Osteoblast (primary cell): ENCODE results near the gene PLEKHH3. TPM values are rescaled to one million over a fixed set of nuclear protein-coding genes. Genes with fewer than 3 reads are reported as not detected.

Experiments used
- DNase-seq: peaks from one replicate; pipeline ENCODE4 v3.0.0; 2011; ENCODE audit warnings: low spot score, mixed read lengths; ENCODE audit not compliant: insufficient read length; ENCODE audit errors: missing footprints
- H2AFZ ChIP-seq: 2 replicates; pipeline ENCODE4 v1.6.0; 2011; ENCODE audit warnings: mild to moderate bottlenecking, low read length
- H3K27ac ChIP-seq: 2 replicates; pipeline ENCODE4 v1.5.1; 2011; ENCODE audit warnings: mild to moderate bottlenecking, low read depth, low read length, moderate library complexity
- H3K27me3 ChIP-seq: 2 replicates; pipeline ENCODE4 v1.6.0; 2012; ENCODE audit warnings: mild to moderate bottlenecking, control low read depth, inconsistent platforms, low read length, moderate library complexity; ENCODE audit not compliant: insufficient read depth
- H3K36me3 ChIP-seq: 2 replicates; pipeline ENCODE4 v1.5.1; 2011; ENCODE audit warnings: mild to moderate bottlenecking, low read length, control low read depth, moderate library complexity; ENCODE audit not compliant: insufficient read depth
- H3K4me1 ChIP-seq: 2 replicates; pipeline ENCODE4 v1.5.1; 2011; ENCODE audit warnings: mild to moderate bottlenecking, low read length, control low read depth, moderate library complexity; ENCODE audit not compliant: insufficient read depth
- H3K4me2 ChIP-seq: 2 replicates; pipeline ENCODE4 v1.6.0; 2011; ENCODE audit warnings: mild to moderate bottlenecking, low read length; ENCODE audit not compliant: insufficient read depth
- H3K4me3 ChIP-seq: fragments of 200-600 bp; sonication (generic); 3 replicates; pipeline ENCODE4 v1.5.1; 2012; ENCODE audit warnings: mild to moderate bottlenecking, low read length, inconsistent platforms; ENCODE audit not compliant: insufficient read depth
- H3K79me2 ChIP-seq: 2 replicates; pipeline ENCODE4 v1.6.0; 2012; ENCODE audit warnings: mild to moderate bottlenecking, low read length, control low read depth, inconsistent platforms; ENCODE audit not compliant: insufficient read depth
- H3K9me3 ChIP-seq: 2 replicates; pipeline ENCODE4 v1.5.1; 2011; ENCODE audit warnings: low read depth, low read length, control low read depth
- H4K20me1 ChIP-seq: 2 replicates; pipeline ENCODE4 v1.6.0; 2012; ENCODE audit warnings: mild to moderate bottlenecking, low read length, control low read depth; ENCODE audit not compliant: insufficient read depth
- total RNA-seq: library from RNA; depleted of rRNA; stranded (reverse); fragments of >200 nt; gene quantifications from 2 replicates; pipeline ENCODE4 v1.2.3, GENCODE V29; 2012
- TF ChIP-seq, protein P1 (sequence below): IDR thresholded peaks from 2 replicates; pipeline ENCODE4 v1.5.1; 2011; ENCODE audit warnings: mild to moderate bottlenecking, low read depth, low read length, moderate library complexity; ENCODE audit errors: extremely low read depth

PLEKHH3 gene
- total RNA-seq, 1 donor: 19.9 TPM

DNA sequence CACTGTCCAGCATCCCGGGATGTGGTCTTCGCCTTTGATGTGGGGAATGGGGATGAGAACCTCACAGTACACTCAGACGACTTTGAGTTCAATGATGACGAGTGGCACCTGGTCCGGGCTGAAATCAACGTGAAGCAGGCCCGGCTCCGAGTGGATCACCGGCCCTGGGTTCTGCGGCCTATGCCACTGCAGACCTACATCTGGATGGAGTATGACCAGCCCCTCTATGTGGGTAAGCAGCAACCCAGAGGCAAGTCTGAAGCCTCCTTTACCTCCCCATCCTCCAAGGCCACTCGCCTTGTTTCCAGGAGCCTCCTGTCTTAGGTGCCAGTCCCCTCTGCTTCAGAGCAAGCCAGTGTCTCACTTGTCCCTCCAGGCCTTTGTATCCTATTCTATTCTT is 15.7 kb upstream of the PLEKHH3 start:
- no peak for DNase-seq
- no peak overlapping the region for H2AFZ ChIP-seq
- no peak overlapping the region for H3K4me3 ChIP-seq
- peaks cover 33% of the 10 kb centered on the region for H3K36me3 ChIP-seq
- no peaks in the 10 kb centered on the region for H4K20me1 ChIP-seq
- H3K9me3 ChIP-seq: no peaks in the 10 kb centered on the region
- H3K4me2 ChIP-seq: no peak overlapping the region
- H3K79me2 ChIP-seq: no peaks in the 10 kb centered on the region
- H3K27me3 ChIP-seq: no peaks in the 10 kb centered on the region
- TF ChIP-seq, protein P1, sequence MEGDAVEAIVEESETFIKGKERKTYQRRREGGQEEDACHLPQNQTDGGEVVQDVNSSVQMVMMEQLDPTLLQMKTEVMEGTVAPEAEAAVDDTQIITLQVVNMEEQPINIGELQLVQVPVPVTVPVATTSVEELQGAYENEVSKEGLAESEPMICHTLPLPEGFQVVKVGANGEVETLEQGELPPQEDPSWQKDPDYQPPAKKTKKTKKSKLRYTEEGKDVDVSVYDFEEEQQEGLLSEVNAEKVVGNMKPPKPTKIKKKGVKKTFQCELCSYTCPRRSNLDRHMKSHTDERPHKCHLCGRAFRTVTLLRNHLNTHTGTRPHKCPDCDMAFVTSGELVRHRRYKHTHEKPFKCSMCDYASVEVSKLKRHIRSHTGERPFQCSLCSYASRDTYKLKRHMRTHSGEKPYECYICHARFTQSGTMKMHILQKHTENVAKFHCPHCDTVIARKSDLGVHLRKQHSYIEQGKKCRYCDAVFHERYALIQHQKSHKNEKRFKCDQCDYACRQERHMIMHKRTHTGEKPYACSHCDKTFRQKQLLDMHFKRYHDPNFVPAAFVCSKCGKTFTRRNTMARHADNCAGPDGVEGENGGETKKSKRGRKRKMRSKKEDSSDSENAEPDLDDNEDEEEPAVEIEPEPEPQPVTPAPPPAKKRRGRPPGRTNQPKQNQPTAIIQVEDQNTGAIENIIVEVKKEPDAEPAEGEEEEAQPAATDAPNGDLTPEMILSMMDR: no peak
- H3K27ac ChIP-seq: no peak overlapping the region
- H3K4me1 ChIP-seq: no peaks in the 10 kb centered on the region

DNA sequence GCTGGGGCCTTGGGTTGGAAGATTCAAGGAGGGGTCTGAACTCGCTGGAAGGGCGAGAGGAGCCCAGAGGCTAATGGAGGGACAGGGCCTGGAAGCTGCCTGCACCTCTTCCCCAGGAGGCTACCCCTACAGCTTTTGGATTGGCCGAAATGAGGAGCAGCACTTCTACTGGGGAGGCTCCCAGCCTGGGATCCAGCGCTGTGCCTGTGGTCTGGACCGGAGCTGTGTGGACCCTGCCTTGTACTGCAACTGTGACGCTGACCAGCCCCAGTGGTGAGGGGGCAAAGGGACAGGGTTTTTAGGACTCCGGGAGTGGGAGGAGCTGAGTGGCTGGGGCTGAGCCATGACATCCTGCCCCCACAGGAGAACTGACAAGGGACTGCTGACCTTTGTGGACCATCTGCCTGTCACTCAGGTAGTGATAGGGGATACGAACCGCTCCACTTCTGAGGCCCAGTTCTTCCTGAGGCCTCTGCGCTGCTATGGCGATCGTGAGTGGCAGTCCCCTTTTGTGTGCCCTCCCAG is 14.3 kb upstream of the PLEKHH3 start:
- no peak overlapping the region for H3K4me2 ChIP-seq
- H4K20me1 ChIP-seq: no peaks in the 10 kb centered on the region
- H3K27me3 ChIP-seq: no peaks in the 10 kb centered on the region
- H3K79me2 ChIP-seq: no peaks in the 10 kb centered on the region
- peak; percentile 55 for DNase-seq
- no peak overlapping the region for H3K4me3 ChIP-seq
- TF ChIP-seq, protein P1: no peak
- no peaks in the 10 kb centered on the region for H3K4me1 ChIP-seq
- H3K36me3 ChIP-seq: peaks cover 30% of the 10 kb centered on the region
- no peak overlapping the region for H3K27ac ChIP-seq
- H2AFZ ChIP-seq: no peak overlapping the region
- no peaks in the 10 kb centered on the region for H3K9me3 ChIP-seq

DNA sequence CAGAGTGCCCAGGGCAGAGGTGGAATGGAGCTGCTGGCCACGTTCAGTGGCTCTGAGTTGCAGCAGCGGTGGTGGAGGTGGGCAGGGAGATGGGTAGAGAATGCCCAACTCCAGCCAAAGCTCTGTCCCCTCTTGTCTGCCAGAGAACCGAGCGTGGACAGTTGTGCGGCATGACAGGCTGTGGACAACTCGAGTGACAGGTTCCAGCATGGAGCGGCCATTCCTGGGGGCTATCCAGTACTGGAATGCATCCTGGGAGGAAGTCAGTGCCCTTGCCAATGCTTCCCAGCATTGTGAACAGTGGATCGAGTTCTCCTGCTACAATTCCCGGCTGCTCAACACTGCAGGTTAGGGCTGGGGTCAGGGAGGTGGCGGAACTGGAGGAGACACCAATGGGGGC is 13.8 kb upstream of the PLEKHH3 start:
- H3K27me3 ChIP-seq: no peaks in the 10 kb centered on the region
- H2AFZ ChIP-seq: no peak overlapping the region
- peak; percentile 86 for DNase-seq
- H4K20me1 ChIP-seq: no peaks in the 10 kb centered on the region
- no peaks in the 10 kb centered on the region for H3K79me2 ChIP-seq
- no peak overlapping the region for H3K4me2 ChIP-seq
- TF ChIP-seq, protein P1: no peak
- H3K36me3 ChIP-seq: peaks cover 25% of the 10 kb centered on the region
- no peak overlapping the region for H3K27ac ChIP-seq
- H3K4me3 ChIP-seq: no peak overlapping the region
- H3K4me1 ChIP-seq: no peaks in the 10 kb centered on the region
- no peaks in the 10 kb centered on the region for H3K9me3 ChIP-seq

DNA sequence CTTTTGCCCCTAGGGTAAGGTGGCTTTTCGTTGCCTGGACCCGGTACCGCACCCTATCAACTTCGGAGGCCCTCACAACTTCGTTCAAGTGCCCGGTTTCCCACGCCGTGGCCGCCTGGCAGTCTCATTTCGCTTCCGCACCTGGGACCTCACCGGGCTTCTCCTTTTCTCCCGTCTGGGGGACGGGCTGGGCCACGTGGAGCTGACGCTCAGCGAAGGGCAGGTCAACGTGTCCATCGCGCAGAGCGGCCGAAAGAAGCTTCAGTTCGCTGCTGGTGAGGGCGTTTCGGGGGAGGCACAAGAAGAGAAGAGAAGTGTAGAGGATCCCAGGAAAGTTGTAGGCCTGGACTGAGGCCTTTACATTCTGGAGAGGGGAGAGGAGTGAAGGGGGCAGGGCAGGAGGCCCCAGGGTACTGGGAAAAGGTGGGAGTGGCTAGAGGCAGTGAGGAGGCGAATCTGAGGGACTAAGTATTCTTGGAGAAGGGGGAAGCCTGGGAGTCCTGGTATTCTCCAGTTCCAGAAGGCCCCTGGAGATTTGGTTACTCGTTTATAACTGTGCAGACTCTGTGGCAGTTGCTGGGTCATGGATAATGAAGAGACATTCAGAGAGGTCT is 11.0 kb upstream of the PLEKHH3 start:
- Histone ChIP-seq H3K27ac (no peak overlapping the region), H3K4me1 (peaks cover 6% of the 10 kb centered on the region), H3K79me2 (no peaks in the 10 kb centered on the region), H2AFZ (no peak overlapping the region), H3K4me2 (no peak overlapping the region), H3K27me3 (no peaks in the 10 kb centered on the region), H3K36me3 (peaks cover 16% of the 10 kb centered on the region), H3K4me3 (no peak overlapping the region), H3K9me3 (no peaks in the 10 kb centered on the region), H4K20me1 (peaks cover 8% of the 10 kb centered on the region)
- TF ChIP-seq, protein P1: no peak
- DNase-seq: peak; percentile 88
